H9 (cell line): ENCODE data around the gene HMG20B. TPM values are rescaled to one million over a fixed set of nuclear protein-coding genes. Genes with fewer than 3 reads are reported as not detected.

ENCODE experiments used
- DNase-seq: peaks from one replicate; pipeline ENCODE4 v3.0.0-alpha.2; 2017
- H2AFZ ChIP-seq: one replicate; pipeline ENCODE4 v1.6.1; 2013; ENCODE audit warnings: mild to moderate bottlenecking, low read length, control low read depth, moderate library complexity
- H2AK5ac ChIP-seq: 2 replicates; pipeline ENCODE4 v1.6.1; 2013; ENCODE audit warnings: low read length, control low read depth, mixed read lengths; ENCODE audit not compliant: insufficient read length
- H2BK120ac ChIP-seq: one replicate; pipeline ENCODE4 v1.6.1; 2013; ENCODE audit warnings: low read depth, mild to moderate bottlenecking, low read length, control low read depth, inconsistent platforms; ENCODE audit not compliant: poor library complexity, severe bottlenecking
- H2BK12ac ChIP-seq: 2 replicates; pipeline ENCODE4 v1.6.1; 2013; ENCODE audit warnings: low read length, control low read depth, mixed read lengths, low read depth; ENCODE audit not compliant: insufficient read length
- H2BK15ac ChIP-seq: 2 replicates; pipeline ENCODE4 v1.6.1; 2013; ENCODE audit warnings: low read depth, low read length, control low read depth
- H2BK20ac ChIP-seq: one replicate; pipeline ENCODE4 v1.6.1; 2013; ENCODE audit warnings: low read depth, mild to moderate bottlenecking, low read length, control low read depth, inconsistent platforms; ENCODE audit not compliant: poor library complexity, severe bottlenecking
- H2BK5ac ChIP-seq: 2 replicates; pipeline ENCODE4 v1.6.1; 2013; ENCODE audit warnings: low read length, control low read depth, mixed read lengths; ENCODE audit not compliant: insufficient read length
- H3K14ac ChIP-seq: 2 replicates; pipeline ENCODE4 v1.6.1; 2013; ENCODE audit warnings: low read length, control low read depth; ENCODE audit not compliant: insufficient read depth
- H3K18ac ChIP-seq: 2 replicates; pipeline ENCODE4 v1.6.1; 2013; ENCODE audit warnings: low read depth, mild to moderate bottlenecking, mixed read lengths, low read length, control low read depth; ENCODE audit not compliant: insufficient read length
- H3K23ac ChIP-seq: 2 replicates; pipeline ENCODE4 v1.6.1; 2013; ENCODE audit warnings: low read length, control low read depth, mixed read lengths, low read depth; ENCODE audit not compliant: insufficient read length
- H3K23me2 ChIP-seq: 2 replicates; pipeline ENCODE4 v1.6.1; 2013; ENCODE audit warnings: low read depth, mild to moderate bottlenecking, mixed read lengths, low read length, control low read depth; ENCODE audit not compliant: insufficient read length, poor library complexity, severe bottlenecking
- H3K27ac ChIP-seq: 2 replicates; pipeline ENCODE4 v1.5.1; 2013; ENCODE audit warnings: low read length, control low read depth, mixed read lengths, low read depth; ENCODE audit not compliant: insufficient read length
- H3K27me3 ChIP-seq: 2 replicates; pipeline ENCODE4 v1.6.1; 2013; ENCODE audit warnings: low read length, control low read depth, inconsistent platforms; ENCODE audit not compliant: insufficient read depth
- H3K4ac ChIP-seq: 2 replicates; pipeline ENCODE4 v1.6.1; 2013; ENCODE audit warnings: low read depth, mild to moderate bottlenecking, control low read depth, inconsistent platforms, low read length, moderate library complexity
- H3K4me1 ChIP-seq: 2 replicates; pipeline ENCODE4 v1.6.1; 2013; ENCODE audit warnings: low read length, control low read depth, inconsistent platforms; ENCODE audit not compliant: insufficient read depth
- H3K4me2 ChIP-seq: 2 replicates; pipeline ENCODE4 v1.6.1; 2013; ENCODE audit warnings: low read length, control low read depth, mixed read lengths; ENCODE audit not compliant: insufficient read length, insufficient read depth
- H3K56ac ChIP-seq: 2 replicates; pipeline ENCODE4 v1.6.1; 2013; ENCODE audit warnings: low read depth, mild to moderate bottlenecking, mixed read lengths, low read length, control low read depth; ENCODE audit not compliant: insufficient read length
- H3K79me1 ChIP-seq: 2 replicates; pipeline ENCODE4 v1.6.1; 2013; ENCODE audit warnings: low read depth, mild to moderate bottlenecking, moderate library complexity, low read length, control low read depth, inconsistent platforms; ENCODE audit not compliant: insufficient read depth, poor library complexity, severe bottlenecking
- H3K79me2 ChIP-seq: 2 replicates; pipeline ENCODE4 v1.6.1; 2013; ENCODE audit warnings: low read length, control low read depth, inconsistent platforms; ENCODE audit not compliant: insufficient read depth
- H3K9ac ChIP-seq: 2 replicates; pipeline ENCODE4 v1.6.1; 2013; ENCODE audit warnings: low read length, control low read depth, mixed read lengths; ENCODE audit not compliant: insufficient read length; ENCODE audit errors: extremely low read depth
- H3K9me3 ChIP-seq: one replicate; pipeline ENCODE4 v1.6.1; 2013; ENCODE audit warnings: low read depth, low read length, inconsistent platforms; ENCODE audit not compliant: control insufficient read depth
- H3T11ph ChIP-seq: one replicate; pipeline ENCODE4 v1.6.1; 2013; ENCODE audit warnings: mild to moderate bottlenecking, low read length, control low read depth, inconsistent platforms
- H4K20me1 ChIP-seq: one replicate; pipeline ENCODE4 v1.6.1; 2013; ENCODE audit not compliant: control insufficient read depth, insufficient read length, insufficient read depth
- H4K5ac ChIP-seq: 2 replicates; pipeline ENCODE4 v1.6.1; 2013; ENCODE audit warnings: low read depth, mild to moderate bottlenecking, mixed read lengths, low read length, control low read depth; ENCODE audit not compliant: insufficient read length
- H4K8ac ChIP-seq: replicated peaks from 2 replicates; pipeline ENCODE4 v1.6.1; 2013; ENCODE audit warnings: low read length, control low read depth, mixed read lengths, low read depth; ENCODE audit not compliant: insufficient read length
- H4K91ac ChIP-seq: 2 replicates; pipeline ENCODE4 v1.6.1; 2013; ENCODE audit warnings: low read depth, mild to moderate bottlenecking, moderate library complexity, mixed read lengths, low read length, control low read depth; ENCODE audit not compliant: insufficient read length
- H3K27ac Mint-ChIP-seq, 3 experiments: 2 replicates in 2 of 3; 3 replicates in 1 of 3; pipeline ENCODE4 v1.8.0; 2020 to 2021; ENCODE audit warnings: mixed read lengths in 3 of 3, mild to moderate bottlenecking in 1 of 3, moderate library complexity in 1 of 3
- H3K27me3 Mint-ChIP-seq: 2 replicates; pipeline ENCODE4 v1.8.0; 2021; ENCODE audit warnings: low read depth, mild to moderate bottlenecking, moderate library complexity, mixed read lengths
- H3K36me3 Mint-ChIP-seq, 3 experiments: 2 replicates in 2 of 3; 3 replicates in 1 of 3; pipeline ENCODE4 v1.8.0; 2020 to 2021; ENCODE audit warnings: low read depth in 3 of 3, mixed read lengths in 3 of 3; ENCODE audit not compliant: insufficient read depth in 1 of 3
- H3K4me1 Mint-ChIP-seq, 2 experiments: 2 replicates each; pipeline ENCODE4 v1.8.0; 2020; ENCODE audit warnings: mixed read lengths in 2 of 2
- H3K4me3 Mint-ChIP-seq, 2 experiments: 2 replicates in 1 of 2; 3 replicates in 1 of 2; pipeline ENCODE4 v1.8.0; 2020 to 2021; ENCODE audit warnings: mild to moderate bottlenecking in 2 of 2, mixed read lengths in 2 of 2, moderate library complexity in 1 of 2
- H3K9me3 Mint-ChIP-seq, 2 experiments: 2 replicates in 1 of 2; 3 replicates in 1 of 2; pipeline ENCODE4 v1.8.0; 2020; ENCODE audit warnings: mild to moderate bottlenecking in 2 of 2, mixed read lengths in 2 of 2, moderate library complexity in 1 of 2
- CTCF ChIP-seq: fragments of 200-600 bp; sonication (generic); conservative IDR thresholded peaks from 3 replicates; pipeline ENCODE4 v1.8.0; 2021; ENCODE audit warnings: antibody characterized with exemption, mild to moderate bottlenecking
- WGBS: extraction: QIAGEN DNeasy Blood & Tissue Kit; methylation state at CpG from one replicate; pipeline ENCODE4 v1.1.7; 2013; ENCODE audit warnings: missing lambda C conversion rate, low lambda C conversion rate, mixed read lengths; ENCODE audit not compliant: insufficient read length; ENCODE audit errors: extremely low coverage; 5-methylcytosine and 5-hydroxymethylcytosine counted together
- total RNA-seq: library from RNA; stranded (reverse); gene quantifications from 2 replicates; pipeline ENCODE4 v1.2.1, GENCODE V29; 2021

The HMG20B gene
- total RNA-seq, 1 experiment from 2014 or later = 58.1 TPM

DNA sequence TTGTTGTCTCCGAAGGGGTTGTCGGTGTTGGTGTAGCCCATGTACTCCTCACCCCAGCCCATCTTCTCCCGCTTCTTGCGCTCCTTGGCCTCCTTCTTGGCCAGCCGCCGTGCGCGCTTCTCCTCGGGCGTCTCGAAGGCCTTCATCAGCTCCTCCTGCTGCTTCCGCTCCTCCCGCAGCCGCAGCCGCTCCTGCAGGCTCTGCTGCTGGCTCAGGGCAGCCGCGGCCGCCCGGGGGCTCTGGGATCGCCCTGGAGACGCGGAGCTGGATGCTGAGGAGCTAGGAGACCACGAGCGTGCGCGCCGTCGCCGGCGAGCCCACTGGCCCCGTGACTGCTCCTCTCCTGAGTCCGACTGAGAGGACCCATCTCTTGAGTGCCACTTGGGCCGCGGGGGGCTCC lies 51.0 kb downstream of the HMG20B start:
- Histone ChIP-seq H4K20me1 (no peaks in the 10 kb centered on the region), H3K14ac (no peak overlapping the region), H2BK12ac (no peak overlapping the region), H3K18ac (no peak overlapping the region), H2AK5ac (no peak overlapping the region), H3K4ac (no peak overlapping the region), H2BK20ac (no peak overlapping the region), H3K4me1 (0 out of 2 replicates have a peak, but pooled peaks cover 2% of the 10 kb centered on the region), H3K27ac (no peak overlapping the region), H3K23me2 (peaks cover 5% of the 10 kb centered on the region), H2BK120ac (no peak overlapping the region), H3K4me2 (no peak overlapping the region), H3K23ac (no peak overlapping the region), H4K5ac (no peak overlapping the region), H3K9ac (no peak overlapping the region), H3K9me3 (no peaks in the 10 kb centered on the region), H2AFZ (no peak overlapping the region), H3K79me1 (no peaks in the 10 kb centered on the region), H4K91ac (no peak overlapping the region), H4K8ac (no peak overlapping the region), H3K27me3 (no peaks in the 10 kb centered on the region), H3T11ph (no peak overlapping the region), H2BK5ac (no peak overlapping the region), H3K79me2 (peaks cover 7% of the 10 kb centered on the region; the same call in 1 of the 2 replicates), H3K56ac (no peak overlapping the region), H2BK15ac (no peak overlapping the region)
- Mint-ChIP-seq H3K9me3 (no peaks in the 10 kb centered on the region), H3K4me3 (no peak overlapping the region), H3K27me3 (no peaks in the 10 kb centered on the region; the same call in 1 of the 2 replicates), H3K36me3 (peaks cover 6 to 21% (median 17%) of the 10 kb centered on the region in 3 experiments; a peak in 6 of 7 replicates), H3K27ac (no peak overlapping the region), H3K4me1 (peaks cover 4 to 13% of the 10 kb centered on the region in 2 experiments)
- no CpG with 5 or more reads among the region's 34 CpGs for WGBS
- no peak for TF ChIP-seq CTCF
- DNase-seq = no peak
